GM12891 (cell line): ENCODE measurements around the gene FAM184B.
A peak's percentile ranks its signal among the peaks of the same experiment; 100 is the strongest.
"Not testable (repeated sequence)": the region's sequence is repeated elsewhere in the genome, so short reads cannot be mapped to it uniquely, and the experiment has no call there.

ENCODE experiments used
- DNase-seq: peaks from one replicate; pipeline ENCODE4 v3.0.0; 2011; ENCODE audit warnings: low spot score; ENCODE audit not compliant: insufficient read length
- FAIRE-seq: peaks from 2 replicates; lab custom pipeline; 2011; peaks lifted over from hg19 to GRCh38; lab: Jason Lieb, UNC
- PAX5 ChIP-seq: IDR thresholded peaks from 2 replicates; pipeline ENCODE4 v1.6.1; 2011; ENCODE audit warnings: low read length, moderate library complexity, mild to moderate bottlenecking; ENCODE audit not compliant: insufficient read depth, severe bottlenecking
- POLR2A ChIP-seq: IDR thresholded peaks from 2 replicates; pipeline ENCODE4 v1.6.1; 2011; ENCODE audit warnings: low read depth, low read length, control low read depth
- POLR2AphosphoS5 ChIP-seq: IDR thresholded peaks from 2 replicates; pipeline ENCODE4 v1.6.1; 2011; ENCODE audit warnings: low read depth, low read length, control low read depth
- POU2F2 ChIP-seq: IDR thresholded peaks from 2 replicates; pipeline ENCODE4 v1.6.1; 2011; ENCODE audit warnings: low read depth, mild to moderate bottlenecking, control low read depth, low read length, moderate library complexity
- SPI1 ChIP-seq: IDR thresholded peaks from 2 replicates; pipeline ENCODE4 v1.6.1; 2011; ENCODE audit warnings: low read depth, low read length, control low read depth
- TAF1 ChIP-seq: IDR thresholded peaks from 2 replicates; pipeline ENCODE4 v1.6.1; 2011; ENCODE audit warnings: low read depth, low read length, control low read depth

The FAM184B gene

GRCh38 chr4:17665852-17666251, 115.6 kb downstream of the FAM184B start:
- FAIRE-seq (no peak), DNase-seq (no peak)
- TF ChIP-seq PAX5: no peak
- no peak for TF ChIP-seq TAF1
- TF ChIP-seq SPI1: no peak
- TF ChIP-seq POLR2AphosphoS5: no peak
- no peak for TF ChIP-seq POU2F2
- TF ChIP-seq POLR2A: no peak

GRCh38 chr4:17665346-17665745, 116.1 kb downstream of the FAM184B start:
- TF ChIP-seq POLR2A: no peak
- TF ChIP-seq SPI1: no peak
- TF ChIP-seq POU2F2: no peak
- no peak for TF ChIP-seq PAX5
- TF ChIP-seq POLR2AphosphoS5: no peak
- TF ChIP-seq TAF1: no peak
- DNase-seq (no peak), FAIRE-seq (peak; percentile 71)

GRCh38 chr4:17664755-17665154, 116.7 kb downstream of the FAM184B start:
- TF ChIP-seq PAX5 (no peak), SPI1 (peak; percentile 50; the same call in 1 of the 2 replicates), POLR2AphosphoS5 (no peak), POU2F2 (peak; percentile 90), TAF1 (no peak), POLR2A (no peak)
- FAIRE-seq: peak; percentile 40
- no peak for DNase-seq

GRCh38 chr4:17662694-17663093, 118.7 kb downstream of the FAM184B start:
- no peak for TF ChIP-seq SPI1
- TF ChIP-seq PAX5: no peak
- TF ChIP-seq POU2F2: no peak
- no peak for TF ChIP-seq TAF1
- TF ChIP-seq POLR2AphosphoS5: no peak
- no peak for DNase-seq

GRCh38 chr4:17659196-17659595, 122.2 kb downstream of the FAM184B start:
- not testable (repeated sequence) for DNase-seq, FAIRE-seq

More at GRCh38 chr4:17662694-17663093, 118.7 kb downstream of the FAM184B start:
- no peak for FAIRE-seq

- FAIRE-seq (no peak), DNase-seq (no peak)
- TF ChIP-seq SPI1 (no peak), TAF1 (no peak), POLR2A (no peak)
These were observed 123.6 kb downstream of the FAM184B start for GRCh38 chr4:17657849-17658248.

- no peak for FAIRE-seq
- no peak for DNase-seq
- TF ChIP-seq POU2F2: no peak
- TF ChIP-seq POLR2A: no peak
- TF ChIP-seq PAX5: no peak
- TF ChIP-seq POLR2AphosphoS5: no peak
- TF ChIP-seq TAF1: no peak
- no peak for TF ChIP-seq SPI1
These were observed 124.3 kb downstream of the FAM184B start for GRCh38 chr4:17657090-17657489.

- TF ChIP-seq PAX5 (no peak), TAF1 (no peak)
- FAIRE-seq (no peak), DNase-seq (no peak)
These were observed 126.7 kb downstream of the FAM184B start for GRCh38 chr4:17654701-17655100.

GRCh38 chr4:17650406-17650805, 131.0 kb downstream of the FAM184B start:
- TF ChIP-seq PAX5: no peak
- FAIRE-seq (no peak), DNase-seq (no peak)

GRCh38 chr4:17647927-17648326, 133.5 kb downstream of the FAM184B start:
- DNase-seq: no peak
- TF ChIP-seq PAX5: no peak
- no peak for TF ChIP-seq SPI1
- no peak for TF ChIP-seq TAF1
- TF ChIP-seq POLR2A: no peak
- TF ChIP-seq POLR2AphosphoS5: no peak
- no peak for TF ChIP-seq POU2F2
- FAIRE-seq: no peak
